A673 (cell line): ENCODE results near the gene PIP4K2A. TPM values are rescaled to one million over a fixed set of nuclear protein-coding genes. Genes with fewer than 3 reads are reported as not detected.

Experiments used
- BruUV-seq: library from RNA; stranded (reverse); fragments of 400-500 nt; replicated peaks from 2 replicates; lab custom pipeline; 2021; lab: Mats Ljungman, UMichigan
- CTCF ChIA-PET: fragments of 300-600 bp; sonication (Branson Sonifier 250); formaldehyde crosslinking; loops from one replicate; lab custom pipeline; 2022; ENCODE audit warnings: antibody characterized with exemption; lab: Charles Lee
- POLR2A ChIA-PET: fragments of 300-600 bp; sonication (Branson Sonifier 250); formaldehyde crosslinking; loops from one replicate; lab custom pipeline; 2022; ENCODE audit warnings: antibody characterized with exemption; ENCODE audit not compliant: low non-redundant PET; lab: Charles Lee
- DNase-seq: peaks from one replicate; pipeline ENCODE4 v3.0.0-alpha.2; 2015; ENCODE audit warnings: low spot score
- H3K27ac ChIP-seq: fragments of 200-600 bp; sonication (generic); 2 replicates; pipeline ENCODE4 v1.5.1; 2016; ENCODE audit warnings: mixed run types, low read depth, mild to moderate bottlenecking, mixed read lengths, antibody characterized with exemption, low read length; ENCODE audit not compliant: poor library complexity, severe bottlenecking
- H3K27me3 ChIP-seq: fragments of 200-600 bp; sonication (generic); replicated peaks from 2 replicates; pipeline ENCODE4 v1.6.1; 2017; ENCODE audit warnings: mixed run types, low read depth, mild to moderate bottlenecking, mixed read lengths, antibody characterized with exemption, low read length; ENCODE audit not compliant: insufficient read depth, poor library complexity
- H3K36me3 ChIP-seq: fragments of 200-600 bp; sonication (generic); 2 replicates; pipeline ENCODE4 v1.6.1; 2016; ENCODE audit warnings: mixed run types, mild to moderate bottlenecking, mixed read lengths, antibody characterized with exemption, low read length; ENCODE audit not compliant: insufficient read depth, poor library complexity, severe bottlenecking
- H3K4me1 ChIP-seq: fragments of 200-600 bp; sonication (generic); 2 replicates; pipeline ENCODE4 v1.6.1; 2017; ENCODE audit warnings: mixed run types, mild to moderate bottlenecking, mixed read lengths, antibody characterized with exemption, low read length; ENCODE audit not compliant: insufficient read depth, poor library complexity, severe bottlenecking
- H3K4me3 ChIP-seq: fragments of 200-600 bp; sonication (generic); 2 replicates; pipeline ENCODE4 v1.5.1; 2016; ENCODE audit warnings: low read depth, mixed run types, mild to moderate bottlenecking, mixed read lengths, low read length; ENCODE audit not compliant: poor library complexity, severe bottlenecking
- H3K9me3 ChIP-seq: fragments of 200-600 bp; sonication (generic); 2 replicates; pipeline ENCODE4 v1.6.1; 2016; ENCODE audit warnings: mixed run types, low read depth, mild to moderate bottlenecking, mixed read lengths, antibody characterized with exemption, low read length; ENCODE audit not compliant: poor library complexity, severe bottlenecking
- EZH2 ChIP-seq: fragments of 200-600 bp; sonication (generic); IDR thresholded peaks from 2 replicates; pipeline ENCODE4 v1.6.1; 2017; ENCODE audit warnings: borderline replicate concordance, low read depth, mild to moderate bottlenecking, mixed read lengths, antibody characterized with exemption, low read length; ENCODE audit not compliant: poor library complexity, severe bottlenecking
- intact Hi-C: fragments of 100-400 bp; cut with micrococcal nuclease; formaldehyde crosslinking; loops from one replicate; pipeline ENCODE4 v1.10.0; 2022; ENCODE audit not compliant: unreplicated experiment
- total RNA-seq: library from RNA; stranded (reverse); gene quantifications from 2 replicates; pipeline ENCODE4 v1.2.3, GENCODE V29; 2021
- TF ChIP-seq, protein P1 (sequence below): fragments of 300-800, 200-600 bp; sonication (generic); conservative IDR thresholded peaks from 2 replicates; pipeline ENCODE4 v1.5.1; 2017; ENCODE audit warnings: low read depth, mild to moderate bottlenecking, antibody characterized with exemption, low read length, moderate library complexity, mixed read lengths

PIP4K2A gene
- total RNA-seq, 1 experiment from 2014 or later = 19.8 TPM

DNA sequence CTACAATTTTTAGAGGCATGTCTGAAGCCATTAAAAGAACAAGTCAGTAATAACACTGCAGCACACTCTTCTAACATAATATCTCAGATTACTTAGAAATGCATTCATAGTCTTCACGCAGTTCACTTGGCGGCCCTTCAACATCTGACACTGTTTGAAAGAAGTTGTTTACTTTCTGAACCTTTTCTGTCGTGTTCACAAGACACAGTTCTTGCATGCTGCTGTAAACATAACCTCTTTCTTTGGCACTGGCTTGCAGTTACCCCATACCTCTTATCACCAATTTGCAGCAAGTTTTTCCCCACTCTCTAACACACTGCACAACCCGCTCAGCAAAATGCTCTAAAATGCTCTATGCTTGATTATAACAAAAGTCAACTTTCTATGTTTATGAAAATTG lies 12.0 kb downstream of the PIP4K2A start:
- no peak overlapping the region for H3K4me3 ChIP-seq
- intact Hi-C loops = loop anchor here (10.0 kb wide), 1 partner anchor 62 kb away; no protein-coding TSS in a partner anchor
- BruUV-seq = no TSS peak
- POLR2A ChIA-PET = no interaction called here
- no peak for DNase-seq
- H3K27me3 ChIP-seq = no peaks in the 10 kb centered on the region
- no peaks in the 10 kb centered on the region for H3K9me3 ChIP-seq
- no peak overlapping the region for H3K27ac ChIP-seq
- CTCF ChIA-PET = no interaction called here
- H3K4me1 ChIP-seq = peaks cover 4% of the 10 kb centered on the region
- H3K36me3 ChIP-seq = no peaks in the 10 kb centered on the region
- TF ChIP-seq, protein P1, sequence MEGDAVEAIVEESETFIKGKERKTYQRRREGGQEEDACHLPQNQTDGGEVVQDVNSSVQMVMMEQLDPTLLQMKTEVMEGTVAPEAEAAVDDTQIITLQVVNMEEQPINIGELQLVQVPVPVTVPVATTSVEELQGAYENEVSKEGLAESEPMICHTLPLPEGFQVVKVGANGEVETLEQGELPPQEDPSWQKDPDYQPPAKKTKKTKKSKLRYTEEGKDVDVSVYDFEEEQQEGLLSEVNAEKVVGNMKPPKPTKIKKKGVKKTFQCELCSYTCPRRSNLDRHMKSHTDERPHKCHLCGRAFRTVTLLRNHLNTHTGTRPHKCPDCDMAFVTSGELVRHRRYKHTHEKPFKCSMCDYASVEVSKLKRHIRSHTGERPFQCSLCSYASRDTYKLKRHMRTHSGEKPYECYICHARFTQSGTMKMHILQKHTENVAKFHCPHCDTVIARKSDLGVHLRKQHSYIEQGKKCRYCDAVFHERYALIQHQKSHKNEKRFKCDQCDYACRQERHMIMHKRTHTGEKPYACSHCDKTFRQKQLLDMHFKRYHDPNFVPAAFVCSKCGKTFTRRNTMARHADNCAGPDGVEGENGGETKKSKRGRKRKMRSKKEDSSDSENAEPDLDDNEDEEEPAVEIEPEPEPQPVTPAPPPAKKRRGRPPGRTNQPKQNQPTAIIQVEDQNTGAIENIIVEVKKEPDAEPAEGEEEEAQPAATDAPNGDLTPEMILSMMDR = no peak

DNA sequence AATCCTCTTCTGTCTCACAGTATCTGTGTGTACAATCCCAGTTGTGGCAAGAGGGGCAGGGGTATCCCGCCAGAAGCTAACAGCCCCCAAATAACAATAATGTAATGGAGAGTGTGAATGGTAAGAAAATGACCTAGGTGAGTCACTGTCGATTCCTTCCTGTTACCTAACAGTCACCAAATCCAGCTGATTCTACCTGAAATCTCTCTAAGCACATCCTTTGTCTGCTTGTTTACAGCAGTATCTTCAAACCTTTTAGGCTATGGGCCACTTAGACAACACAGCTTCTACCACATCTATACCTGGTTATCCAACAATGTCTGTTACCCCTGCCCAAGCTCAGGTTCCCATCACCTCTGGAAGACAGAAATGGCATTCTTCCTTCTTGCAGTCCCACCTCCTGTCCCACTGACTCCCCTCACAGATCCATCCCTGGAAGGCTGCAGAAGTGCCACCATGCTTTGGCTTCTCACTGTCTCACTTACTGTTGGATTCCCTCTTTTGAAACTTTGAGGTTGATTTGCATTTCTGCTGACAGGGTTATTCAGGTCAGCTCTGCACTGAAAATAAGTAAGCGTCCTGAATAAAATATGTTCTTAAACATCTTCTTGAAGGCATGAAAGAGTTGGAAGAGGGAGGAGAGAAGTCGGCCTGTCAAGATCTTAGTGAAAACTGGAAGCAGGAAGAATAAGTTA lies 13.1 kb downstream of the PIP4K2A start:
- Histone ChIP-seq H3K36me3 (no peaks in the 10 kb centered on the region), H3K4me3 (no peak overlapping the region), H3K27me3 (no peaks in the 10 kb centered on the region), H3K4me1 (peaks cover 4% of the 10 kb centered on the region), H3K27ac (no peak overlapping the region), H3K9me3 (no peaks in the 10 kb centered on the region)
- no peak for DNase-seq
- intact Hi-C loops = loop anchor here (10.0 kb wide), 1 partner anchor 64 kb away; no protein-coding TSS in a partner anchor
- ChIA-PET POLR2A (no interaction called here), CTCF (no interaction called here)
- no peak for TF ChIP-seq EZH2
- TF ChIP-seq, protein P1 = no peak
- no TSS peak for BruUV-seq

GRCh38 chr10:22700489-22700888 lies 13.9 kb downstream of the PIP4K2A start:
- no peak for TF ChIP-seq EZH2
- TF ChIP-seq, protein P1 = no peak
- intact Hi-C loops = loop anchor here (10.0 kb wide), 1 partner anchor 64 kb away; no protein-coding TSS in a partner anchor
- Histone ChIP-seq H3K36me3 (no peaks in the 10 kb centered on the region), H3K4me3 (no peak overlapping the region), H3K27me3 (no peaks in the 10 kb centered on the region), H3K9me3 (no peaks in the 10 kb centered on the region), H3K4me1 (peaks cover 4% of the 10 kb centered on the region), H3K27ac (no peak overlapping the region)
- ChIA-PET CTCF (no interaction called here), POLR2A (no interaction called here)
- no peak for DNase-seq
- no TSS peak for BruUV-seq
